Sigmoid colon (tissue), 7 donors: Measurements from ENCODE around the gene ROMO1. TPM values are rescaled to one million over a fixed set of nuclear protein-coding genes. Genes with fewer than 3 reads are reported as not detected.
A peak's percentile ranks its signal among the peaks of the same experiment; 100 is the strongest.

Experiments used
- DNase-seq: peaks from one replicate; pipeline ENCODE4 v3.0.0-alpha.2; 2019
- H3K27ac ChIP-seq, 4 donors: fragments of 200-600 bp; sonication (generic); one replicate each; pipeline ENCODE4 v1.5.1; 2016 to 2019; ENCODE audit warnings: mild to moderate bottlenecking in 1 of 4
- H3K27me3 ChIP-seq, 3 donors: fragments of 200-600 bp; sonication (generic); one replicate each; pipeline ENCODE4 v1.5.1; 2019; ENCODE audit warnings: mild to moderate bottlenecking in 1 of 3
- H3K36me3 ChIP-seq, 4 donors: fragments of 200-600 bp; sonication (generic); one replicate each; pipeline ENCODE4 v1.5.1; 2016 to 2019
- H3K4me1 ChIP-seq, 4 donors: fragments of 200-600 bp; sonication (generic); one replicate each; pipeline ENCODE4 v1.5.1; 2017 to 2019
- H3K4me3 ChIP-seq, 4 donors: fragments of 200-600 bp; sonication (generic); one replicate each; pipeline ENCODE4 v1.5.1; 2017 to 2019; ENCODE audit warnings: mild to moderate bottlenecking in 2 of 4, moderate library complexity in 1 of 4
- H3K9me3 ChIP-seq, 4 donors: fragments of 200-600 bp in 3 of 4; sonication (generic) in 3 of 4; one replicate each; pipeline versions ENCODE4 v1.5.1 to v1.6.1; 2013 to 2019
- EP300 ChIP-seq, 4 donors: sonication (generic); formaldehyde crosslinking; IDR thresholded peaks; one replicate each; pipeline ENCODE4 v1.6.1; 2017; ENCODE audit warnings: antibody characterized with exemption in 4 of 4
- POLR2A ChIP-seq, 2 donors: fragments of 450-650 bp; IDR thresholded peaks; one replicate each; pipeline ENCODE4 v1.6.1; 2016; ENCODE audit warnings: antibody characterized with exemption in 2 of 2, mild to moderate bottlenecking in 2 of 2, moderate library complexity in 2 of 2
- POLR2AphosphoS5 ChIP-seq, 4 donors: sonication (generic); formaldehyde crosslinking; IDR thresholded peaks; one replicate each; pipeline ENCODE4 v1.6.1; 2017; ENCODE audit warnings: antibody characterized with exemption in 4 of 4
- WGBS, 2 donors: extraction: QIAGEN DNeasy Blood & Tissue Kit; methylation state at CpG; one replicate each; pipeline ENCODE4 v1.1.7; 2013; 5-methylcytosine and 5-hydroxymethylcytosine counted together
- intact Hi-C: fragments of 100-400 bp; cut with DNase I; formaldehyde crosslinking; loops from one replicate; pipeline ENCODE4 v1.15.1; 2023
- polyA plus RNA-seq, 3 donors: library from polyadenylated mRNA; stranded (reverse); fragments of 200-250 nt; gene quantifications; one replicate each; pipeline ENCODE4 v1.2.3, GENCODE V29; 2013
- total RNA-seq, 4 donors: library from RNA; depleted of rRNA; stranded (reverse); fragments of >200 nt; gene quantifications; one replicate each; pipeline ENCODE4 v1.1.0, GENCODE V29; 2016
- TF ChIP-seq, protein P1 (sequence below), 4 experiments: fragments of 450-650 bp in 3 of 4; fragments of 200-600 bp in 1 of 4; IDR thresholded peaks; one replicate each; pipeline ENCODE4 v1.5.1; 2016 to 2019; ENCODE audit warnings: antibody characterized with exemption in 4 of 4, mild to moderate bottlenecking in 3 of 4, moderate library complexity in 2 of 4
- donor health status: healthy with polysubstance abuse.
- donor health status: Bipolar disorder and iron deficiency.
- donor health status: healthy.

Gene ROMO1
- total and polyA plus RNA-seq, 7 donors = 206 to 621 (median 486) TPM

DNA sequence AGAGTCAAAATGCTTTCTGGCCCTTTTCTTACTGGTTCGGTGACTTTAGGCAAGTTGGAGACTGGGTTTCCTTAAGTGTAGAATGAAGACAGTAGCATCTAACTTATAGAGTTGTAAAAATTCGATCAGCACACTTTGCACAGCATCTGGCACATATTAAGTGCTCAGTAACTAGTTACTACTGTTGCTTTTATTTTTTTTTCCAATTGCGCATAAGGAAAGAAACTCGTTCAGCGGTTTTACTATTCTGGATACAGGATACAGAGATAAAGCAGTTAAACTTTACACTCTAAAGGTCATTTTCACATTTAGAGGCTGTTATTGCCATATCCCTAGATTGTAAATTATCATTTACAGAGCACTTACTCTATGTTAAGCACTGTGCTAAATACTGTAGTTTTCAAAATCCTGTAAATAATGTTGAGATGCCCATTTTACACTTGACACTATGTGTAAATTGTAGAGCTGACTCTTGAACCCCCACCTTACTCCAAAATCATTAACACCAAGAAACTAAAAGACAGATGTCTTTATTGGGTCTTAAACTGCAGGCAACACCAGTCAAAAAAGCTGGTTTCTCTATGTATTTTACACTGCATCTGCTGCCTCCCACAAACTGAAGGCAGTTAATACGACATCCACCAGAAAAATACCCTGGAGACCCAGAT lies 886 bp downstream of the ROMO1 start:
- peaks cover 0 to 28% (median 24%) of the 10 kb centered on the region in 4 donors for H3K4me1 ChIP-seq
- H3K4me3 ChIP-seq = peak overlapping the region; percentile 78 to 93 (median 90)
- intact Hi-C loops = loop anchor here (2.0 to 10.0 kb wide), 6 partner anchors 42 to 235 kb away; partner anchors contain the start of genes ERGIC3, RBM39 and SPAG4
- 11 to 30% methylated on average over 6 of the region's 6 CpGs for WGBS, 2 donors
- H3K27ac ChIP-seq = peak overlapping the region; percentile 87 to 92 (median 90)
- peak; percentile 11 for DNase-seq
- TF ChIP-seq POLR2A (IDR thresholded peaks at IDR 0.05) (no peak), EP300 (IDR thresholded peaks at IDR 0.05) (no peak), POLR2AphosphoS5 (IDR thresholded peaks at IDR 0.05) (no peak)
- TF ChIP-seq, protein P1, sequence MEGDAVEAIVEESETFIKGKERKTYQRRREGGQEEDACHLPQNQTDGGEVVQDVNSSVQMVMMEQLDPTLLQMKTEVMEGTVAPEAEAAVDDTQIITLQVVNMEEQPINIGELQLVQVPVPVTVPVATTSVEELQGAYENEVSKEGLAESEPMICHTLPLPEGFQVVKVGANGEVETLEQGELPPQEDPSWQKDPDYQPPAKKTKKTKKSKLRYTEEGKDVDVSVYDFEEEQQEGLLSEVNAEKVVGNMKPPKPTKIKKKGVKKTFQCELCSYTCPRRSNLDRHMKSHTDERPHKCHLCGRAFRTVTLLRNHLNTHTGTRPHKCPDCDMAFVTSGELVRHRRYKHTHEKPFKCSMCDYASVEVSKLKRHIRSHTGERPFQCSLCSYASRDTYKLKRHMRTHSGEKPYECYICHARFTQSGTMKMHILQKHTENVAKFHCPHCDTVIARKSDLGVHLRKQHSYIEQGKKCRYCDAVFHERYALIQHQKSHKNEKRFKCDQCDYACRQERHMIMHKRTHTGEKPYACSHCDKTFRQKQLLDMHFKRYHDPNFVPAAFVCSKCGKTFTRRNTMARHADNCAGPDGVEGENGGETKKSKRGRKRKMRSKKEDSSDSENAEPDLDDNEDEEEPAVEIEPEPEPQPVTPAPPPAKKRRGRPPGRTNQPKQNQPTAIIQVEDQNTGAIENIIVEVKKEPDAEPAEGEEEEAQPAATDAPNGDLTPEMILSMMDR (IDR thresholded peaks at IDR 0.05) = no peak
- H3K36me3 ChIP-seq = peaks cover 21 to 53% (median 23%) of the 10 kb centered on the region in 4 donors
- H3K9me3 ChIP-seq = no peaks in the 10 kb centered on the region
- no peaks in the 10 kb centered on the region for H3K27me3 ChIP-seq

DNA sequence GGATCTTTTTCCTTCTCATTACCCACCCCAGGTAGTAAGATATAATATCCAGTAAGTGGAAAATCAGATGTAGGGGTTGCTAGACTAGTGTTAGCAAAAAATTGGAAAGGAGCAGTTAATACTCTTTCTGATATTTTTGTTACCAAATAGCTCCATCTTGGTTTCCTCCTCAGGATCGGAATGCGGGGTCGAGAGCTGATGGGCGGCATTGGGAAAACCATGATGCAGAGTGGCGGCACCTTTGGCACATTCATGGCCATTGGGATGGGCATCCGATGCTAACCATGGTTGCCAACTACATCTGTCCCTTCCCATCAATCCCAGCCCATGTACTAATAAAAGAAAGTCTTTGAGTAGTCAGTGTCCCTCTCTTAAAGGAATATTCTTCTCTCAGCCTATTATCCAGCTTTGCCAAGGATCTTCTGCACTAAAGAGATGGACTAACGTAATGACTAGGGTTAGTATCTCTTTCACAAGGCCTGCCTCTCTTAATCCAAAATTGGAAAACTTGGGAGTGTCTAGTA lies 1.5 kb downstream of the ROMO1 start:
- DNase-seq = peak; percentile 59
- intact Hi-C loops = loop anchor here (5.0 to 10.0 kb wide), 2 partner anchors 42 to 184 kb away; partner anchors contain the start of gene RBM39
- H3K9me3 ChIP-seq = no peaks in the 10 kb centered on the region
- TF ChIP-seq POLR2AphosphoS5 (IDR thresholded peaks at IDR 0.05) (peak in 1 of 4 donors; percentile 30), POLR2A (IDR thresholded peaks at IDR 0.05) (no peak), EP300 (IDR thresholded peaks at IDR 0.05) (no peak)
- TF ChIP-seq, protein P1 (IDR thresholded peaks at IDR 0.05) = no peak
- H3K4me3 ChIP-seq = no peak overlapping the region
- WGBS, 2 donors = 96 to 97% methylated on average over 7 of the region's 7 CpGs
- peaks cover 0 to 28% (median 24%) of the 10 kb centered on the region in 4 donors for H3K4me1 ChIP-seq
- H3K36me3 ChIP-seq = peaks cover 23 to 53% (median 27%) of the 10 kb centered on the region in 4 donors
- peak overlapping the region; percentile 87 to 92 (median 90) for H3K27ac ChIP-seq
- H3K27me3 ChIP-seq = no peaks in the 10 kb centered on the region

DNA sequence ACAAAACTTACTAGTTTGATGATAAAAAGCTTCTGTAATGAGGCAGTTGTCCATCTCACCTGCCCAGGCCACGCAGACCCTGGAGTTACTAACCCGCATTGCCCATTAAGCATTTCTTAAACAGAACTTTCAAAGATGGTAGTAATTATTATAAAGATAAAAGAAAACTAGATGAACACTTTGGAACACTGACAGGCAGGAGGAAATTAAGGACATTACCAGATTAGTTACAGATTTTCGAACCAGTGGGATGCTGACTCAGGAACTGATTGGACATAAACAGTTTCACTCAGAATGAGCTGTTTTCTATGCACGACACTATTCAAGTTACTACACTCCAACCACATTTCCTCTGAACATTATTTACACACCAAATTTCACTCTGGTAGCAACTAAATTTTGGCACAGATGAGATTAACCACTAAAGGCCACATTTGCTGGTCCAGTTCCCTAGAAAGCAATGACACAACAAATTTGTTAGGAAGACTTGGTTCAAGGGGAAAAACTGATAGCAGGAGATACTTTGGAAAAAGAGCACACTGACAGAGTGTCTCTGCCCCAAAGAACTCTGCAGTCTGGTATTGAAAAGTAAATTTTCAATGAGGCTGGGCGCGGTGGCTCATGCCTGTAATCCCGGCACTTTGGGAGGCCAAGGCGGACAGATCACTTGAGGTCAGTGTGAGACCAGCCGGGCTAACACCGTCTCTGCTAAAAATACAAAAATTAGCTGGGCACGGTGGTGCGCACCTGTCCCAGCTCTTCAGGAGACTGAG lies 3.0 kb downstream of the ROMO1 start:
- TF ChIP-seq POLR2AphosphoS5 (IDR thresholded peaks at IDR 0.05) (no peak), POLR2A (IDR thresholded peaks at IDR 0.05) (no peak), EP300 (IDR thresholded peaks at IDR 0.05) (no peak)
- TF ChIP-seq, protein P1 (IDR thresholded peaks at IDR 0.05) = no peak
- WGBS, 2 donors = 83 to 86% methylated on average over 12 of the region's 12 CpGs
- intact Hi-C loops = loop anchor here (5.0 to 10.0 kb wide), 2 partner anchors 40 to 183 kb away; partner anchors contain the start of gene RBM39
- Histone ChIP-seq H3K4me3 (no peak overlapping the region), H3K9me3 (no peaks in the 10 kb centered on the region), H3K27ac (peak overlapping the region in 2 of 4 donors; percentile 0 to 10), H3K36me3 (peaks cover 29 to 60% (median 41%) of the 10 kb centered on the region in 4 donors), H3K27me3 (no peaks in the 10 kb centered on the region), H3K4me1 (peaks cover 0 to 25% (median 23%) of the 10 kb centered on the region in 4 donors)
- peak; percentile 46 for DNase-seq

DNA sequence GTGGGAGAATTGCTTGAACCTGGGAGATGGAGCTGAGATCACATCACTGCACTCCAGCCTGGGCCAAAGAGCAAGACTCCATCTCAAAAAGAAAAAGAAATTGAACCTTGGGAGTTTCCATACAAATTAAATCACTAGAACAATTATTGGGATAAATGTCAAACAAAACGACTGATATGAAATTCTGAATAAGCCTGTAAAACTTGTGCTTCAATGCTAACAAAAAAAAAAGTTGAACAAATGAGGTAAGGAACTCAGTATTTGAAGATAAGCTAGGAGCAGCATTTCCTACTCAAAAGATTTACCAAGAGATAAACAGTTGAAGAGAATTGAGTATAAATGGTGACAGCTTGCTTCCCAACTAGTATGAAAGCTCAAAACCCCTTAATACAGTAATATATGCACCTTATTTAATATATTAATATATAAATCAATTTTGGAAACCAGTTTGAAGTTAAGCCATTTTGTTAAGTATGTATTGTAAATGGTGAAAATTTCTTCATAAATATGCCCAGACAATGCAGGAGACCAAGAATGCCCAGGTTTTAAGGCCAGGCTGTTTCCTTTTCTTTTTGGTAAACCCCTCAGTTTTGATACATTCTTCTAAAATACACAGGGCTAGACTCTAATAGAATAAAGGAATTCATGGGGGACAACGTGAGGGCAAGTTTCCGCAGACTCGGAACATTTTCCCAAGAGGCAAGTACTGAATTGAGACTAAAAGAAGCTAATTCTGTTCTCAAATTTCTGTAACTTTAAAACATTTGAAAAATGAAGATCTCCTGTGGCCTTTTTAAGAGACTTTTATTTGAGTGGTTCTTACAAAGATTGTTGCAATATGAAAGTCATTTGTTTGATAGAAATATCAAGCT lies 3.9 kb downstream of the ROMO1 start:
- no peak overlapping the region for H3K4me3 ChIP-seq

More for the DNA sequence above, 3.9 kb downstream of the ROMO1 start:
- intact Hi-C loops = loop anchor here (5.0 to 10.0 kb wide), 2 partner anchors 39 to 182 kb away; partner anchors contain the start of gene RBM39
- 67 to 71% methylated on average over 4 of the region's 4 CpGs for WGBS, 2 donors
- peaks cover 0 to 22% (median 15%) of the 10 kb centered on the region in 4 donors for H3K4me1 ChIP-seq
- peak overlapping the region in 1 of 4 donors; percentile 10 for H3K27ac ChIP-seq
- peaks cover 29 to 68% (median 41%) of the 10 kb centered on the region in 4 donors for H3K36me3 ChIP-seq
- no peaks in the 10 kb centered on the region for H3K9me3 ChIP-seq
- DNase-seq = no peak
- H3K27me3 ChIP-seq = no peaks in the 10 kb centered on the region
- TF ChIP-seq POLR2AphosphoS5 (IDR thresholded peaks at IDR 0.05) (no peak), POLR2A (IDR thresholded peaks at IDR 0.05) (no peak), EP300 (IDR thresholded peaks at IDR 0.05) (no peak)
- TF ChIP-seq, protein P1 (IDR thresholded peaks at IDR 0.05) = no peak
